HFF-Myc (cell line): ENCODE data around the gene AEBP2.
"Not testable (repeated sequence)": the region's sequence is repeated elsewhere in the genome, so short reads cannot be mapped to it uniquely, and the experiment has no call there.

ENCODE experiments used
- DNase-seq: peaks from one replicate; pipeline ENCODE4 v3.0.0-alpha.2; 2011; ENCODE audit warnings: low read depth; ENCODE audit errors: extremely low read depth
- H3K4me3 ChIP-seq: replicated peaks from 2 replicates; pipeline ENCODE4 v1.5.1; 2011; ENCODE audit warnings: low read depth, mild to moderate bottlenecking, control low read depth, low read length
- CTCF ChIP-seq: IDR thresholded peaks from 2 replicates; pipeline ENCODE4 v1.5.1; 2012; ENCODE audit warnings: mild to moderate bottlenecking, low read depth, low read length, control low read depth; ENCODE audit errors: missing control alignments

AEBP2 gene

DNA sequence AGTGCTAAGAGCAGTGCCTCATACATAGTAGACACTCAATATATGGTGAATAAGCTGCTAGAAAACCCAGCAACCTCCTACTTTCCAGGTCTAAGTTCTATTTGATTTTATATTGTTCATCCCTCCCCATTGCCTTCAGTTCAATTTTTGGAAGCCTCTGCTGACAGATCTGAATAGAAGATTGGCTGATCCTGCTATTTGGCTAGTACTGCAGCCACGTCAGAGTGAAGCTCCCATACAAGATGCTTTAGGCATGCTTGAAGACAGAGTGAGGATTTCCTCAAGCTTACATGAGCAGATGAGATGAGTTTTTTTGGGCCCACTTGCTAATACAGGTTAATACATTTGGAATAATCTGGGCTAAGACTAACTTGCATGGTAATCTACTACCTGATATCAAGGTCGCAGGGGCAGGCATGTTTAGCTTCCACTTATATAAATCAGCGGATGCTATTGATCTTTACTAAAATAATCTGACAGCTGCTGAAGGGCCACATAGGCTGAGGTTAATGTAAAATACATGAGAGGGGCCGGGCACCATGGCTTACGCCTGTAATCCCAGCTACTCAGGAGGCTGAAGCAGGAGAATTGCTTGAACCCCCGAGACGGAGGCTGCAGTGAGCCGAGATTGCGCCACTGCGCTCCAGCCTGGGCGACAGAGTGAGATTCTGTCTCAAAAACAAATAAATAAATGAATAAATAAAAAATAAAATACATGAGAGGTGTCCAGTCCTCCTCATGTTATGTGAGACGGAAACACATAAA lies 15.9 kb upstream of the AEBP2 start:
- no peak for DNase-seq
- no peak for TF ChIP-seq CTCF
- H3K4me3 ChIP-seq: no peak overlapping the region

- no peak for TF ChIP-seq CTCF
- no peak for DNase-seq
- H3K4me3 ChIP-seq: no peak overlapping the region
These were observed 11.0 kb upstream of the AEBP2 start for GRCh38 chr12:19428246-19428645.

- DNase-seq, H3K4me3 ChIP-seq: not testable (repeated sequence)
These were observed 9.8 kb upstream of the AEBP2 start for GRCh38 chr12:19429491-19429890.

DNA sequence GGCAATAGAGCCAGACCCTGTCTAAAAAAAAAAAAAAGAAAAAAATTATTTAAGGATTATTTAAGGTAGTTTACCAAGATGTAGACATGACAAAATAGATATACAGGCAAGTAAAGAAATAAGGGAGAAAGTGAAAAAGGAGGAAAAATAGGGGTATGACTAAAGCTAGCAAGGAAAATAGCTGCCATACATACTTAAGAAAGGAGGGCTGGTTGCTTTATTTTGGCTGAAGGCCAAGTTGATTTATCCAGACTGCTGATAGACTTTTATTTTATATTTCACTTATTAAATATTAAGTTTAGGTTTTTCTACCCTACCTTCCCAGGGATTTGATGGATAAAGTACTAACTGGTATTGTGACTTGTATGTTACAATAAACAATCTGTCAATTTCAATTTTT lies 8.3 kb upstream of the AEBP2 start:
- DNase-seq: no peak
- TF ChIP-seq CTCF: no peak
- no peak overlapping the region for H3K4me3 ChIP-seq

DNA sequence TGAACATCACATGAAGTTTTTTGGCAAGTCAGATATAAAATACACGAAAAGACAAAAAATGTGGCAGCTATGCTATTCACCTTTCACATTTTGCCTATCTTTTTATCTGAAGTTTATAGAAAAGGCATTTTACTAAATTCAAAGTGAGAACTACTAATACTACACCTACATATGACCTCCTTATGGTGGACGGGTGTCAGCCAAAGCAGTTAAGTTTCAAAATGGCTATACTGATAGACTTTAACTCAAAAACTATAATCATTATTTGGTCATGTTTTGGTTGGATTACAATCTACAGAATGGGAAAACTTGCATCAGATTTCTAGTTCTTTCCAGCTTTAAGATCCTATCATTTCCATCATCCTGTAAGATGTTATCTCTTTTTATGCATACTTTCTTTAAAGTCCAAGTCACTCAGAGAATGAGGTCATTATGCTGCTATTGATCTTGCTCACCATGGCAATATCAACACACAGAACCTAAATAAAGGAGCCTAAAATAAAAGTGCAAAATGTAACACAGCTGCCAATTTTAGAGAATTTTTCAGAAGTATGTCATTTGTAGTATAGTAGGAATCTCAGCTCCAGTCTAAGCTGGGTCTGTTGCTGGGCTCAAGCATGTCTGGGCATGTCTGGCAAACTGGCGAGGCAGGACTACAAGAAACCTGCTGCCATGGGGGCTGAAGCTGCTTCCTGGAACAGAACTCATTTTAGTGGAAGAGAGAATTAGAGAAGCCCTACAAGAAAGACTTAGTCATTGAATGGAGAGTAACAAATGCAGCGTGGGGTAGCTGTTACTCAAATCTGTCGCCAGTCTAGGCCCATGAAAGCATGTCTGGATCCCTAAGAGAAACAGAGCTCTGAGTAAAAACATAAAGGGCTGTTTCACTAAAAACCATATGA lies 7.6 kb upstream of the AEBP2 start:
- peak; percentile 52 for DNase-seq
- no peak for TF ChIP-seq CTCF
- no peak overlapping the region for H3K4me3 ChIP-seq

DNA sequence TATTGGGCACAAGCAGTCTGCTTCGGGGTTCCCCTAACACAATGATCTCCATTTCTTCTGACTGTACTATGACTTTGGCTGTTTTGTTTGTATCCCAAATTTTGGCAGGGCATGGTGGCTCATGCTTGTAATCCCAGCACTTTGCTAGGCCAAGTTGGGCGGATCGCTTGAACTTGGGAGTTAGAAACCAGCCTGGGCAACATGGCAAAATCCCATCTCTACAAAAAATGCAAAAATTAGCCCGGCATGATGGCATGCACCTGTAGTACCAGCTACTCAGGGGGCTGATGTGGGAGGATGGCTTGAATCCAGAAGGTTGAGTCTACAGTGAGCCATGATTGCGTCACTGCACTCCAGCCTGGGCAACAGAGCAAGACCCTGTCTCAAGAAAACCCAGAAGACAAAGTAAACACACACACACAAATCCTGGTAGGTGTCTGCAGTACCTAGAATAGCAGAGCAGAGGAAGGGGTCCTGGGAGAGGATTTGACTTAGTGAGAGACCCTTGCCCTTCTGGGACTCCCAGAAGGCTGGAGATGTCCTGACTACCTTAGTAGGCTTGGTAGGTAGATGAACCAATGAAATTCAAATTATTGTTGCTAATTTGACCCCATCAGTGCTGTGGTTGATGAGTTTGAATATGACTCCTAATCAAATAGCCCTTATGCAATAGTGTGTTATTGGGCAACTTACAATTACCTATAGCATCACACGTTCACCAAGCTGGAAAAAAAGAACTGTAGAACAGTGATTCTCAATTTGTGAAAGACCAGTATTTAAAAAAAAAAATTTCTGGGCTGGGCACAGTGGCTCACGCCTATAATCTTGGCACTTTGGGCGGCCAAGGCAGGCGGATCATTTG lies 6.8 kb upstream of the AEBP2 start:
- no peak for TF ChIP-seq CTCF
- DNase-seq: no peak
- no peak overlapping the region for H3K4me3 ChIP-seq
